ENCODE data around the gene FBXO7.

Gene FBXO7

DNA sequence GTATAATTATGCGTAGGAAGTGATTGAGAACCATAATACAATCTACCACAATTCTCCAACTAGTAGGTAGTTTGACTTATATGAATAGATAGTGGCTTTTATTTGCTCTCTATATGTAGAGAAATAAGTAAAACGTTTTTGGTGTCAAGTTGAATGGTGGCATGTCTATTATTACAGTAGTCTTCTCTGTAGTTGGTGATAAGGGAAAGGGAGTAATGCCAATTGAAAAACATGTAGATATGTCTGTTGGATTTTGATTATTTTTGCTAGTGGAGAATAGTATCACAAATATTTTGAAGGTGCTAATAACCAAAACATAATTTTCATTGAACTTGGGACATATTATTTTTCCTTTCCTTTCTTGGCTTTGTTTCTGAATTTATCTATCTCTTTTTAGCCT, 17.5 kb downstream of the FBXO7 start:
- DNase-seq: no peak

DNA sequence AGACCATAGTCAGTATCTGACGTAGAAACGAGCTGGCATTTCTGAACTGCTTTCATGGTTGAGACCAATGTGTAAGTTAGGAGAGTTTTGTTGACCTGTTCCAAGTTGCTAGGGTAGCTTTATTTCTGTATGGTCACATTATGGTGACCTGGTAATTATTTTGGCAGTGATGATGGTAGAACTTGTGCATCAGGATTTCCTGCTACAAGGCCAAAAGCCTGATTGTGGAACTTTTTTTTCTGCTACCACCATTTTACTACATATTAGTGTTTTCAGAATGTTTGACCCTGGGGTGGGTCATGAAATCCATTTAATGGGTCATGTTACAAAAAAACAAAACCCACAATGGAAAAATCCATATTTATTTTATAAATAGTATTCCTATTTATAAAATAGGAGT, 18.9 kb downstream of the FBXO7 start:
- DNase-seq: no peak

DNA sequence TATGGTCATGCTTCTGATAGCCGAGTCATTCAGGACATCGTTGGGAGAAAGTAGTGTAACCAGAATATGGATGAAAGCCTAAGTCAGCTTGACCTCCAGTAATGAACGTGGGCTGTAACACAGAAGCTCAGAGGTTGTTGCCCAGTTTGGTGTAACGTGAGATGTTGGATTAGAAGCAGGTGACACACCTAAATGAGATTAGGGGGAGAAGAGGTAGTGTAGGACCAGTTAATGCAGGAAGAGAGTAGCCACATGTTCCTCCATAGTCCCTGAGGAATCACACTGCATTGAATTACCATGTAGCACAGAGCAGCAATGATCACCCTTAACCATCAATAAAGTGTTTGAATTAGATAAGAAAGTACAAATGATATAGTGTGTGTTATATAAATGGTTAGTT, 20.4 kb downstream of the FBXO7 start:
- no peak for DNase-seq

DNA sequence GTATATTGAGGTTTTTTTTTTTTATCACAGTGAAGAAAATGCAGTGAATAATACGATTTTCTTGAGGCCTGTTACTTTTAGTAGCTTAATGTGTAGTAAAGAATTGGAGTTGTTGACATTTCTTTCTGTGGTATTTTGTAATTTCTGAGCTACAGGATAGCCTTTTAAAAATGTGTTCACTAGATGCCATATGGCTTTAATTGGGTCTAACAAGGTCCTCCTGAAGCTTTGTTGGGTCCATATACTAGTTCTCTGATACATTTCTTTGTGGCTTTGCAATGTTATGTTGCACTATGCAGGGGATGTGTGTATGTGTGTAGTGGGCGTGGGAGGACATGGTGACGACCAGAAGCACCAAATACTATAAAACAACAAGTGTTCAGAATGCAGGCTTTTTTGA, 25.1 kb downstream of the FBXO7 start:
- DNase-seq: no peak

- no peak for DNase-seq
Observed at GRCh38 chr22:32501836-32502752, 27.5 kb downstream of the FBXO7 start.

DNA sequence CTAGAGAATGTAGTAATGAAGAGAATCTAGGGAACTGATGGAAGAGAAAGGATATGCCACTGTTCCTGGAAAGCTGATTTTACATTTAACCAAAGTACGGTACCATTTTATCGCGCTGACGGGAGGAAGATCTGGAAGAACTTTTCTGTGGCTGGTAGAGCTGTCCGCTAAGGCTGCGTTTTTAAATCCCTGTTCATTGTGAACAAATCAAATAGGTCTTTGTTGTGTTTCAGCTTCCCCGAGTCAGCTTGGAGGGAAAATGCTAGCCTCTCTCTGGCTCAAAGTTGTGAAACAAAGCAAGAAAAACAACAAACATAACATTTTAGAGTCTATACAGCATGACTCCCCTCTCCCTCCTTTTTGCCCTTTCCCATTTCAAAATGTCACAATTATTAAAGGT, 34.4 kb downstream of the FBXO7 start:
- DNase-seq: no peak

GRCh38 chr22:32511274-32511673, 36.7 kb downstream of the FBXO7 start:
- no peak for DNase-seq

GRCh38 chr22:32511776-32512175, 37.2 kb downstream of the FBXO7 start:
- no peak for DNase-seq

DNA sequence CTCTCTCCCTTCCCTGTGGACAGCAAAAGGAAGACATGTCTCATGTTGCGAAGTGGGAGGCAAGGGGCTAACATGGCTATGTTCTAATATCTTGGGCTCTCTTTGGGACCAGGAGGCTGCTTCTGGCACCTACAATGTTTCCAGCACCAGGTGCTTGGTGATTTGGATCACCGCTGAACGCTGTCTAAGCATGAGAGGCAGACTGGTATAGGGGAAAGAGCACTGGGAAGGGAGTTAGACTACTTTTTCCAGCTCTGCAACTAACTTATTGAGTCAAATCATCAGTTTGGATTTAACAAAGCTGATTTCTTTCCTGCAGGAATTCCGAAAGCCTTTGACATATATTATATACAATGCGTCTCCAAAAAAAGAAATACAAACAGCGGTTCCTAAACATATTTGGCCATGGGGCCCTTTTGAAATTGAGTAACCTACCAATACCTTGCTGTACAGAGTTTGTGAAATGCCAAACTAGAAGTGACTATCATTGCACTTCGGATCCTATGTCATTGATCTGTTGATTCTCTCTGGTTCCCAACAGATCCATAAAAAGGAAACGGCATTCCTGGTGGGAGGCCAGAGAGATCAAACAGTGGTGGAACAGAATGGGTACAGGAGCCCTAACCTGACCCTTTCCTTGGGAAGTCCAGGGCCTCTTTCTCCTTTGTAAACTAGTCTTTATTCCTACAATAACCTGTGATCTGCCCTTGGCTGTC, 37.8 kb downstream of the FBXO7 start:
- DNase-seq: no peak

DNA sequence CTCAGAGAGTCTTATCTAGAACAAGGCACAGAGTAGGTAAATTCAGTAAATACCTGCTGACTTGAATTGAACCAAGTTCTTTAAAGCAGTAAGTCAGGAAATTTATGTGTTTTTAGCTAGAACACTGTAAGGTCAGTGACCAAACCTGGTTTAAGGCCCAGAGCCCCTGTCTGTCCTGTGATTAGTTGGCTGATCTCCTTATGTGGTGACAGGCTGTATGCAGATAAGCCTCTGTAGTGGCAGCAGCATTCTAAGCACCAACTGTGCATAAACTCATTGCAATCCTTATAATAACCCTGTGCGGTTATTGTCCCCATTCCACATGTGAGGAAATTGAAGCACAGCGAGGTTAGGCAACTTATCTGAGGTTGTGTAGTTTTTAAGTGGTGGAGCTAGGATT, 40.5 kb downstream of the FBXO7 start:
- DNase-seq: no peak

DNA sequence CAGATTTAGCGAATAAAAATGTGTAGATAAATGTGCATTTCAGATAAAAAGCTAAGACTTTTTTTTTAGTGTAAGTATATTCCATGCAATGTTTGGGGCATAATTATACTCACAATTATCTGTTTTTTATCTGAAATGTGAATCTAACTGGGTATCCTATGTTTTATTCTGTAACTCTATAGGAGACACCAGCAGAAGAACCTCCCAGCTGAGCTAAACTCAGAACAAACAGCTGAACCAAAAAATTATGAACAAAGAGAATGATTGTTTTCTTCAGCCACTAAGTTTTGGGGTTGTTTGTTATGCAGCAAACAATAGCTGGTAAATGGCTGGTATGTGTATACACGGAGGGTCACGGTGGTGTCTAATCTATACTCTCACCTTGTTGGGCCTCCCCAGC, 42.9 kb downstream of the FBXO7 start:
- DNase-seq: no peak

DNA sequence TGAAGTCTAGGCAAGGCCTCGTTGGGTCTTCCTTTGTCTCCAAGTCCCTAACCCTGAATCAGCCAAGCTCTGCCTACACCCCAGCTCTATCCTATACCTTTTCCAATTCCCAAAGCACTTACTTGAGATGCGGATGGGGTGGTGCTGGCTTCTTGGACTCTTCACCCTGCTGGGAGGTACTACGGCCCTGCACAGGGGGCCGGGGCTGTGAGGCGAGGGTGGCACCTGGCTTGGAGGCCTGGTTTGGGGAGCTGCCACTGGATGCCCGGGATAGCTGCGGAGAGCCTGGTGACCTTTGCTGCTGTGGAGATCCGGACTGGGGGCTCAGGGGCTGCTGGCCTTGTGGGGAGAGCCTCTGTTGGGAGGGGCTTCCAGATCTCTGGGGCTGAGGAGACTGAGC, 43.3 kb downstream of the FBXO7 start:
- no peak for DNase-seq

GRCh38 chr22:32518381-32518780, 43.8 kb downstream of the FBXO7 start:
- no peak for DNase-seq

DNA sequence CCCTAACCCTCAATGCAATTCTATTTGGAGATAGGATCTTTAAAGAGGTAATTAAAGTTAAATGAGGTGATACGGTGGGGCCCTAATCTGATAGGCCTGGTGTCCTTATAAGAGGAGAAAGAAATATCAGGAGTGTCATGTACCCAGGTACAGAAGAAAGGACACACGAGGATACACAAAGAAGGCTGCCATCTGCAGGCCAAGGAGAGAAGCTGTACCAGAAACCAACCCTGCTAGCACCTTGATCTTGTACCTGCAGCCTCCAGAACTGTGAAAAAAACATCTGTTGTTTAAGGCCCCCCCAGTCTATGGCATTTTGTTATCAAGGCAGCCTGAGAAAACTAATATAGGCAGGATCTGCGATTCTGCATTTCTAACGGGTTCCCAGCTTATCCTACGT, 44.2 kb downstream of the FBXO7 start:
- DNase-seq: no peak

- no peak for DNase-seq
Observed at GRCh38 chr22:32520612-32521011, 46.0 kb downstream of the FBXO7 start.

- DNase-seq: no peak
Observed at GRCh38 chr22:32522237-32522636, 47.6 kb downstream of the FBXO7 start.

- no peak for DNase-seq
Observed at GRCh38 chr22:32527756-32528155, 53.1 kb downstream of the FBXO7 start.

GRCh38 chr22:32528316-32528715, 53.7 kb downstream of the FBXO7 start:
- DNase-seq: no peak

DNA sequence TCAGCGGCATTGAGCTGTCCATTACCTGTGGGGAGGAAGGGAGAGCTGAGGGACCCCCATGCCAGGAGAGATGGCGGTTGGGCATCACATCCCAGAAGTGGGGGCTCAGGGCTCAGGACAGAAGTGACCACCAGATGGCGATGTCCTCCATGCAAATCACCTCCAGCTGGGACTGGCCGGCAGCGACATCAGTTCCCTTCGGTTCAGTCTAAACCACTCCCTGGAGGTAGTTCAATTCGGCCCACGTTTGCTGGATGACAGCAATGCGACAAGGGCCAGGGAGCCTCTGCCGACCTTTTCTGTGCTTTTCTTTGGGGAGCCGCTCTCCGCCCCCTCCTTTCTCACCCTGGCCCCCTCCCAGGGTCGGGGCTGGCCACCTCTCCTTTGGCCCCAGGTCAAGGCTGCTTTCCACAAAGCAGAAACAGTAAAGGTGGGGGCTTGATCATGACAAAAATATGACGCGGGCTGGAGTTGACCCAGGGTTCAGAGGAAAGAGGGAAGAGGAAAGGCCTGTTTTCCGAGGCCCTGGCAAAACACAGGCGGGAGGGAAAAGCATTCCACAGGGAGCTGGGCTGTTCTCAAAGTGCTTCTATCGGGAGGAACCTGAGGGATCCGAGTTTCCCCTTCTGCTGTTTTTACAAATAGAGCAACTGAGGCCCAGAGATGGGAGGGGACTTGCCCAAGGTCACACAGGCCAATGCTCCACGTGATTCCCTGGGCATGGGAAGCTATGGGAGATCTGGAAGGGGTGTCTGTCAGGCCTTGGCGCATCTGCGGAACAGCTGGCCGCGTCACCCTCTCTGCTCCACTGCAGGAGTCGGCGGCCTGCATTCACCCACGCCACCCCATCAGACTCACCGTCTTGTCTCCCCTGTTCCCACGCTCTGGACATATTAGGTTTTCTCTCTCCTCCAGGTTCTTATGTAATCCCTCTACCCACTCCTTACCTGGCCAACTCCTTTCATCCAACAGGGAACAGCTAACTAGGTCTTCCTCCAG, 54.7 kb downstream of the FBXO7 start:
- DNase-seq: peak; percentile 71

DNA sequence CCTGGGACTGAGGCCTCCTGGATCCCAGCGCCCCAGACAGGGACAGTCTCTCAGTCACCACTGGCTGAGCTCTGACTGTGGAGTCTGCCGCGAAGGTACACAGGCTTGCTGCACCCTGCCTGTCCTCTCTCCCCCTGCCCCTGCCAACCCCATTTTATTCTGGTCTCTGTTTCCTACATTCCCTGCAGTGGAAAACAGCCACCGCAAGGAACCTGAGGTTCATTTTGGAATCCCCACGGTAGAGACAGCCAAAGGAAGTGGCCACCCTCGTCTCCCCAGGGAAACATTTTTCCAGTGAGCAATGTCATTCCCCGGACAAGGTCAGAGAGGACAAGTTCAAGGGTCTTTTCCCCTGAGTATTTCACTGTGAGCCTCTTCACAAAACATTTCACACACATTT, 56.6 kb downstream of the FBXO7 start:
- no peak for DNase-seq

GRCh38 chr22:32531931-32532819, 57.6 kb downstream of the FBXO7 start:
- DNase-seq: no peak

- DNase-seq: no peak
Observed at GRCh38 chr22:32532820-32533128, 58.2 kb downstream of the FBXO7 start.

Data from CD4-positive, alpha-beta T cell treated with Interleukin-6 for 4 hours (primary cell).